Upper lobe of left lung (tissue), 4 donors: ENCODE data around the gene TP53BP1.

ENCODE experiments used
- EP300 ChIP-seq, 4 donors: sonication (generic); formaldehyde crosslinking; IDR thresholded peaks; one replicate each; pipeline ENCODE4 v1.5.1; 2017; ENCODE audit warnings: antibody characterized with exemption in 4 of 4, control low read depth in 2 of 4
- POLR2A ChIP-seq, 4 donors: fragments of 450-650 bp; IDR thresholded peaks; one replicate each; pipeline ENCODE4 v1.5.1; 2016 to 2017; ENCODE audit warnings: antibody characterized with exemption in 4 of 4, mild to moderate bottlenecking in 2 of 4
- POLR2AphosphoS5 ChIP-seq, 2 donors: sonication (generic); formaldehyde crosslinking; IDR thresholded peaks; one replicate each; pipeline ENCODE4 v1.5.1; 2017; ENCODE audit warnings: antibody characterized with exemption in 2 of 2
- TF ChIP-seq, protein P1 (sequence below), 6 experiments: fragments of 450-650 bp in 4 of 6; fragments of 200-600 bp in 2 of 6; sonication (generic) in 2 of 6; IDR thresholded peaks; one replicate each; pipeline ENCODE4 v1.5.1; 2016 to 2019; ENCODE audit warnings: antibody characterized with exemption in 6 of 6

DNA sequence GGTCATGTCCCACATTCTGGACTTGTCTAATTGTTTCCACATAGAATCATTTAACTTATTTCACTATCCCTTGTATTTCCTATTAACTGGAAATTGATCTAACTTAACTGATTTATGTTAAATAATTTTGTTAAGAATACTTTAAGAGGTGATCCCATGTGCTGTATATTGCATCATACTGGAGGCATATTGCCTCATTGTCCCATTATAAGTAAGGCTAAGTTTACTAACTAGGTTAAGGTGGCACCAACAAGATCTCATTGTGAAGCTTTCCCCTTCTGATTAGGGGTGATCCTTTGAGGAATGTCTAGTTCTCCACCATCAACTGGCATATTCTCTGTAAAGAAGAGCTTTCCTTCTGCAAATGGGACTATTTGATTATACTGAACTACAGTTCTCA is 48.8 kb upstream of the TP53BP1 start:
- no peak for TF ChIP-seq POLR2AphosphoS5 (IDR thresholded peaks at IDR 0.05)
- TF ChIP-seq, protein P1, sequence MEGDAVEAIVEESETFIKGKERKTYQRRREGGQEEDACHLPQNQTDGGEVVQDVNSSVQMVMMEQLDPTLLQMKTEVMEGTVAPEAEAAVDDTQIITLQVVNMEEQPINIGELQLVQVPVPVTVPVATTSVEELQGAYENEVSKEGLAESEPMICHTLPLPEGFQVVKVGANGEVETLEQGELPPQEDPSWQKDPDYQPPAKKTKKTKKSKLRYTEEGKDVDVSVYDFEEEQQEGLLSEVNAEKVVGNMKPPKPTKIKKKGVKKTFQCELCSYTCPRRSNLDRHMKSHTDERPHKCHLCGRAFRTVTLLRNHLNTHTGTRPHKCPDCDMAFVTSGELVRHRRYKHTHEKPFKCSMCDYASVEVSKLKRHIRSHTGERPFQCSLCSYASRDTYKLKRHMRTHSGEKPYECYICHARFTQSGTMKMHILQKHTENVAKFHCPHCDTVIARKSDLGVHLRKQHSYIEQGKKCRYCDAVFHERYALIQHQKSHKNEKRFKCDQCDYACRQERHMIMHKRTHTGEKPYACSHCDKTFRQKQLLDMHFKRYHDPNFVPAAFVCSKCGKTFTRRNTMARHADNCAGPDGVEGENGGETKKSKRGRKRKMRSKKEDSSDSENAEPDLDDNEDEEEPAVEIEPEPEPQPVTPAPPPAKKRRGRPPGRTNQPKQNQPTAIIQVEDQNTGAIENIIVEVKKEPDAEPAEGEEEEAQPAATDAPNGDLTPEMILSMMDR (IDR thresholded peaks at IDR 0.05): no peak
- TF ChIP-seq POLR2A (IDR thresholded peaks at IDR 0.05): no peak
- TF ChIP-seq EP300 (IDR thresholded peaks at IDR 0.05): no peak
